WTC11 (cell line): ENCODE data around the gene RNF38. TPM values are rescaled to one million over a fixed set of nuclear protein-coding genes. Genes with fewer than 3 reads are reported as not detected.
"Not testable (repeated sequence)": the region's sequence is repeated elsewhere in the genome, so short reads cannot be mapped to it uniquely, and the experiment has no call there.

Experiments used
- ATAC-seq: fragments of 200-7000 bp; cut with Tn5 transposase; 2 replicates; pipeline ENCODE4 v1.10.0; 2021; ENCODE audit warnings: mild to moderate bottlenecking, moderate library complexity
- CTCF ChIA-PET: fragments of 300-600 bp; sonication (Branson Sonifier 250); formaldehyde crosslinking; loops from one replicate; lab custom pipeline; 2021; ENCODE audit warnings: antibody characterized with exemption; lab: Charles Lee
- POLR2A ChIA-PET: fragments of 350-600 bp; sonication (Branson Sonifier 250); formaldehyde crosslinking; loops from one replicate; lab custom pipeline; 2021; ENCODE audit warnings: antibody characterized with exemption; lab: Charles Lee
- DNase-seq: peaks from one replicate; pipeline ENCODE4 v3.0.0; 2021; ENCODE audit warnings: low spot score
- H3K27ac Mint-ChIP-seq: 2 replicates; pipeline ENCODE4 v1.8.0; 2021; ENCODE audit warnings: mixed read lengths
- H3K27me3 Mint-ChIP-seq: 2 replicates; pipeline ENCODE4 v1.8.0; 2021; ENCODE audit warnings: low read depth, mild to moderate bottlenecking, moderate library complexity, mixed read lengths
- H3K36me3 Mint-ChIP-seq: 2 replicates; pipeline ENCODE4 v1.8.0; 2021; ENCODE audit warnings: mixed read lengths
- H3K4me1 Mint-ChIP-seq: 2 replicates; pipeline ENCODE4 v1.8.0; 2022; ENCODE audit warnings: mixed read lengths
- H3K4me3 Mint-ChIP-seq: 2 replicates; pipeline ENCODE4 v1.8.0; 2021; ENCODE audit warnings: mild to moderate bottlenecking, moderate library complexity, mixed read lengths
- H3K9me3 Mint-ChIP-seq: 2 replicates; pipeline ENCODE4 v1.8.0; 2021; ENCODE audit warnings: mixed read lengths
- CDX4 ChIP-seq: fragments of 250-450 bp; sonication (Bioruptor Pico); IDR thresholded peaks from 2 replicates; pipeline ENCODE4 v1.9.0; 2021; ENCODE audit warnings: moderate library complexity, mild to moderate bottlenecking, inconsistent platforms, borderline replicate concordance
- CREM ChIP-seq: sonication (generic); formaldehyde crosslinking; IDR thresholded peaks from 2 replicates; pipeline ENCODE4 v1.8.1; 2022; ENCODE audit warnings: mild to moderate bottlenecking, missing genetic modification reagents, moderate library complexity
- ELF4 ChIP-seq: sonication (generic); formaldehyde crosslinking; IDR thresholded peaks from 2 replicates; pipeline ENCODE4 v1.8.1; 2022; ENCODE audit warnings: low read depth, mild to moderate bottlenecking, moderate library complexity, missing genetic modification reagents
- ETV6 ChIP-seq: sonication (generic); formaldehyde crosslinking; IDR thresholded peaks from 2 replicates; pipeline ENCODE4 v1.8.1; 2022; ENCODE audit warnings: mild to moderate bottlenecking, missing genetic modification reagents
- FOXP1 ChIP-seq: sonication (generic); formaldehyde crosslinking; IDR thresholded peaks from 2 replicates; pipeline ENCODE4 v1.8.0; 2022; ENCODE audit warnings: missing genetic modification reagents, mild to moderate bottlenecking, moderate library complexity, borderline replicate concordance
- FOXP4 ChIP-seq: sonication (generic); formaldehyde crosslinking; IDR thresholded peaks from 2 replicates; pipeline ENCODE4 v1.8.0; 2022; ENCODE audit warnings: mild to moderate bottlenecking, missing genetic modification reagents
- GRHL2 ChIP-seq: fragments of 250-450 bp; sonication (Bioruptor Pico); IDR thresholded peaks from 2 replicates; pipeline ENCODE4 v1.8.0; 2022; ENCODE audit warnings: mild to moderate bottlenecking, moderate library complexity; ENCODE audit not compliant: insufficient replicate concordance, severe bottlenecking
- GTF2I ChIP-seq: fragments of 250-450 bp; sonication (Bioruptor Pico); conservative IDR thresholded peaks from 2 replicates; pipeline ENCODE4 v1.4.0; 2021; ENCODE audit warnings: mild to moderate bottlenecking
- IRF2 ChIP-seq: sonication (generic); formaldehyde crosslinking; IDR thresholded peaks from 2 replicates; pipeline ENCODE4 v1.8.0; 2022; ENCODE audit warnings: low read depth, missing genetic modification reagents, borderline replicate concordance
- NFYB ChIP-seq: sonication (generic); formaldehyde crosslinking; conservative IDR thresholded peaks from 2 replicates; pipeline ENCODE4 v1.8.0; 2022; ENCODE audit warnings: low read depth, missing genetic modification reagents
- OVOL2 ChIP-seq: fragments of 250-450 bp; sonication (Bioruptor Pico); IDR thresholded peaks from 2 replicates; pipeline ENCODE4 v1.9.0; 2021; ENCODE audit warnings: mild to moderate bottlenecking, borderline replicate concordance
- PREB ChIP-seq: sonication (generic); formaldehyde crosslinking; IDR thresholded peaks from 2 replicates; pipeline ENCODE4 v1.8.1; 2022; ENCODE audit warnings: mild to moderate bottlenecking, missing genetic modification reagents, moderate library complexity, borderline replicate concordance
- RORB ChIP-seq: fragments of 250-450 bp; sonication (Bioruptor Pico); IDR thresholded peaks from 2 replicates; pipeline ENCODE4 v1.9.0; 2021; ENCODE audit warnings: mild to moderate bottlenecking
- ZNF121 ChIP-seq: sonication (generic); formaldehyde crosslinking; IDR thresholded peaks from 2 replicates; pipeline ENCODE4 v1.8.0; 2023; ENCODE audit warnings: missing genetic modification reagents
- ZNF396 ChIP-seq: fragments of 250-450 bp; sonication (Bioruptor Pico); IDR thresholded peaks from 2 replicates; pipeline ENCODE4 v1.8.0; 2021; ENCODE audit warnings: mild to moderate bottlenecking, moderate library complexity, borderline replicate concordance
- ZNF423 ChIP-seq: fragments of 250-450 bp; sonication (Bioruptor Pico); IDR thresholded peaks from 2 replicates; pipeline ENCODE4 v2.1.2; 2022; ENCODE audit warnings: mild to moderate bottlenecking, moderate library complexity
- total RNA-seq: library from RNA; stranded (reverse); gene quantifications from 3 replicates; pipeline ENCODE4 v1.2.3, GENCODE V29; 2021
- TF ChIP-seq, protein P1 (sequence below): sonication (generic); formaldehyde crosslinking; IDR thresholded peaks from 2 replicates; pipeline ENCODE4 v1.8.1; 2022; ENCODE audit warnings: low read depth, missing genetic modification reagents, borderline replicate concordance
- TF ChIP-seq, protein P2 (sequence below): sonication (generic); formaldehyde crosslinking; IDR thresholded peaks from 2 replicates; pipeline ENCODE4 v1.8.0; 2023; ENCODE audit warnings: missing genetic modification reagents
- TF ChIP-seq, protein P3 (sequence below): fragments of 250-450 bp; sonication (Bioruptor Pico); conservative IDR thresholded peaks from 2 replicates; pipeline ENCODE4 v1.9.0; 2021; ENCODE audit warnings: mild to moderate bottlenecking

Gene RNF38
- total RNA-seq, 1 experiment from 2014 or later = 56.4 TPM

- no peaks in the 10 kb centered on the region for H3K27me3 Mint-ChIP-seq
- peaks cover 4% of the 10 kb centered on the region; the same call in 1 of the 2 replicates for H3K36me3 Mint-ChIP-seq
- ATAC-seq = no peak
- no peak for DNase-seq
- peak overlapping the region; percentile 94 for H3K27ac Mint-ChIP-seq
- H3K4me3 Mint-ChIP-seq = no peak overlapping the region
- no peak for TF ChIP-seq IRF2
- no peak for TF ChIP-seq ZNF423 (CRISPR knock-in tag)
- TF ChIP-seq ETV6 (CRISPR knock-in tag) = no peak
- no peak for TF ChIP-seq OVOL2 (CRISPR knock-in tag)
- no peak for TF ChIP-seq FOXP1 (CRISPR knock-in tag)
- no peak for TF ChIP-seq GRHL2
- no peak for TF ChIP-seq FOXP4 (CRISPR knock-in tag)
- TF ChIP-seq, protein P1, sequence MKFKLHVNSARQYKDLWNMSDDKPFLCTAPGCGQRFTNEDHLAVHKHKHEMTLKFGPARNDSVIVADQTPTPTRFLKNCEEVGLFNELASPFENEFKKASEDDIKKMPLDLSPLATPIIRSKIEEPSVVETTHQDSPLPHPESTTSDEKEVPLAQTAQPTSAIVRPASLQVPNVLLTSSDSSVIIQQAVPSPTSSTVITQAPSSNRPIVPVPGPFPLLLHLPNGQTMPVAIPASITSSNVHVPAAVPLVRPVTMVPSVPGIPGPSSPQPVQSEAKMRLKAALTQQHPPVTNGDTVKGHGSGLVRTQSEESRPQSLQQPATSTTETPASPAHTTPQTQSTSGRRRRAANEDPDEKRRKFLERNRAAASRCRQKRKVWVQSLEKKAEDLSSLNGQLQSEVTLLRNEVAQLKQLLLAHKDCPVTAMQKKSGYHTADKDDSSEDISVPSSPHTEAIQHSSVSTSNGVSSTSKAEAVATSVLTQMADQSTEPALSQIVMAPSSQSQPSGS (CRISPR knock-in tag) = no peak
- no peak for TF ChIP-seq CDX4 (CRISPR knock-in tag)
- CTCF ChIA-PET = interaction anchor here (1.1 to 4.3 kb wide), 4 partner anchors 10 to 312 kb away, joined by 3 to 41 read pairs (median 10); no protein-coding TSS in a partner anchor
- H3K4me1 Mint-ChIP-seq = peaks cover 39% of the 10 kb centered on the region
- H3K9me3 Mint-ChIP-seq = no peaks in the 10 kb centered on the region
- POLR2A ChIA-PET = no interaction called here
Observed at GRCh38 chr9:36416890-36417289, 16.8 kb upstream of the RNF38 start.

- peak overlapping the region; percentile 49 for H3K4me3 Mint-ChIP-seq
Observed at GRCh38 chr9:36415822-36416525, 15.9 kb upstream of the RNF38 start.

DNA sequence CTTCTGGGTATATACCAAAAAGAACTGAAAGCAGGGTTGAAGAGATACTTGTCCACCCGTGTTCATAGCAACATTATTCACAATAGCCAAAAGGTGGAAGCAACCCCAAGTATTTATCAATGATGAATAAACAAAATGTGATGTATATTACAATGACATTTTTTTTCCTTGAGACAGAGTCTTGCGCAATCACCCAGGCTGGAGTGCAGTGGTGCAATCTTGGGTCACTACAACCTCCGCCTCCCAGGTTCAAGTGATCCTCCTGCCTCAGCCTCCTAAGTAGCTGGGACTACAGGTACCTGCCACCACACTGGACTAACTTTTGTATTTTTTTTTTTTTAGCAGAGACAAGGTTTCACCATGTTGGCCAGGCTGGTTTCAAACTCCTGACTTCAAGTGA lies 11.3 kb upstream of the RNF38 start:
- ATAC-seq, H3K4me3 Mint-ChIP-seq, H3K9me3 Mint-ChIP-seq, H3K27me3 Mint-ChIP-seq, DNase-seq, CTCF ChIA-PET, H3K27ac Mint-ChIP-seq, H3K36me3 Mint-ChIP-seq, POLR2A ChIA-PET: not testable (repeated sequence)
- peaks cover 37% of the 10 kb centered on the region for H3K4me1 Mint-ChIP-seq

More at GRCh38 chr9:36415822-36416525, 15.9 kb upstream of the RNF38 start:
- peak; percentile 89 for ATAC-seq
- H3K27ac Mint-ChIP-seq = peak overlapping the region; percentile 75
- H3K36me3 Mint-ChIP-seq = peaks cover 2% of the 10 kb centered on the region; the same call in 1 of the 2 replicates
- TF ChIP-seq, protein P2, sequence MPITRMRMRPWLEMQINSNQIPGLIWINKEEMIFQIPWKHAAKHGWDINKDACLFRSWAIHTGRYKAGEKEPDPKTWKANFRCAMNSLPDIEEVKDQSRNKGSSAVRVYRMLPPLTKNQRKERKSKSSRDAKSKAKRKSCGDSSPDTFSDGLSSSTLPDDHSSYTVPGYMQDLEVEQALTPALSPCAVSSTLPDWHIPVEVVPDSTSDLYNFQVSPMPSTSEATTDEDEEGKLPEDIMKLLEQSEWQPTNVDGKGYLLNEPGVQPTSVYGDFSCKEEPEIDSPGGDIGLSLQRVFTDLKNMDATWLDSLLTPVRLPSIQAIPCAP (CRISPR knock-in tag) = no peak
- TF ChIP-seq CDX4 (CRISPR knock-in tag) (no peak), ELF4 (no peak), ZNF121 (no peak), NFYB (CRISPR knock-in tag) (no peak), CREM (CRISPR knock-in tag) (no peak), PREB (no peak), RORB (CRISPR knock-in tag) (no peak), ZNF396 (CRISPR knock-in tag) (no peak), GTF2I (no peak)
- TF ChIP-seq, protein P3, sequence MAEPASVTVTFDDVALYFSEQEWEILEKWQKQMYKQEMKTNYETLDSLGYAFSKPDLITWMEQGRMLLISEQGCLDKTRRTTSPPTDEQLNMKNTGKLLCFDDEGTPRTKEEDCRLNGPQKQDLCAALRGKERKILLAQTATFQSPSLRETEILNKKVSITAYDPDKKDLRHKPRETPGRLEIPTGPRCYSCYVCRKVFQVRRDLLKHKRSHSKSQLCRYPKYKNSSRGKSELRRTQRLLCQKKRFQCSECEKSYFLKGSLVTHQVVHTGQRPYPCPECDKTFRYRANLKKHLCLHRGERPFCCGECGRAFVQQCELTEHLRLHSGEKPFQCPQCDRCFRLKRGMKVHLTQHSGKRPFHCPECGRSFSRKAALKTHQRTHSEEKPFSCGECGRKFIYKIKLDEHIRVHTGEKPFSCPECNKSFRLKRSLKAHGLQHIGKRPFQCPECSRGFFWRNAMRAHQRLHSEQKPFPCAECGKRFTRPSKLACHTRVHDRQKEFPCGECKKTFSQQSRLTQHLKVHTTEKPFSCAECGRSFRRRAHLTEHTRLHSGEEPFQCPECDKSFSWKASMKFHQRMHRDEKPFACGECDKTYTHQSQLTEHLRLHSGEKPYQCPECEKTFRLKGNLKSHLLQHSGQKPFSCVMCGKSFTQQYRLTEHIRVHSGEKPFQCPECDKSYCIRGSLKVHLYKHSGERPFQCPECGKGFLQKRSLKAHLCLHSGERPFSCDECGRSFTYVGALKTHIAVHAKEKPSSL = no peak
- no peaks in the 10 kb centered on the region for H3K27me3 Mint-ChIP-seq
- DNase-seq = peak; percentile 45
- POLR2A ChIA-PET = interaction anchor here (0.6 kb wide), 1 partner anchor 26 kb away, joined by 3 read pairs; no protein-coding TSS in a partner anchor
- H3K9me3 Mint-ChIP-seq = no peaks in the 10 kb centered on the region
- peaks cover 39% of the 10 kb centered on the region for H3K4me1 Mint-ChIP-seq
- CTCF ChIA-PET = interaction anchor here (0.6 to 4.3 kb wide), 8 partner anchors 9 to 350 kb away, joined by 3 to 41 read pairs (median 5); no protein-coding TSS in a partner anchor

GRCh38 chr9:36409076-36409475 lies 9.0 kb upstream of the RNF38 start:
- H3K27me3 Mint-ChIP-seq, DNase-seq, H3K4me3 Mint-ChIP-seq, ATAC-seq, POLR2A ChIA-PET, H3K36me3 Mint-ChIP-seq, H3K9me3 Mint-ChIP-seq: not testable (repeated sequence)
- Mint-ChIP-seq H3K27ac (0 out of 2 replicates have a peak overlapping the region, but pooled peaks have one; percentile 29), H3K4me1 (peaks cover 19% of the 10 kb centered on the region)
- CTCF ChIA-PET = interaction anchor here (0.9 to 3.6 kb wide), 6 partner anchors 28 to 334 kb away, joined by 3 to 51 read pairs (median 34); no protein-coding TSS in a partner anchor
